Measurements from ENCODE around the gene DEPDC4. TPM values are rescaled to one million over a fixed set of nuclear protein-coding genes. Genes with fewer than 3 reads are reported as not detected.
"Not testable (repeated sequence)": the region's sequence is repeated elsewhere in the genome, so short reads cannot be mapped to it uniquely, and the experiment has no call there.

The DEPDC4 gene
- 0.81 TPM for total RNA-seq
- long read RNA-seq = 0 reads

GRCh38 chr12:100266835-100267602 is at the start of gene DEPDC4, which contains the start of gene SCYL2:
TSS of gene DEPDC4 (minus strand) at chr12:100267079. CDS start at chr12:100267076, 3 bp downstream.
TSS of gene SCYL2 (plus strand) at chr12:100267177. CDS start at chr12:100282971, 15,794 bp downstream.
- intact Hi-C loops (cut with DNase I) = loop anchor here (2.0 kb wide), 1 partner anchor 66 kb away; the partner anchor contains the start of gene ACTR6
- peak; percentile 98 for ATAC-seq

GRCh38 chr12:100311317-100311716 is 44.4 kb upstream of the DEPDC4 start:
- ATAC-seq (no peak), DNase-seq (ENCODE audit: missing footprints) (no peak)
- intact Hi-C loops (cut with DNase I) = no loop called here

More at GRCh38 chr12:100266835-100267602, at the start of gene DEPDC4, which contains the start of gene SCYL2:
- peak; percentile 98 for DNase-seq (ENCODE audit: missing footprints)

- DNase-seq (ENCODE audit: missing footprints); intact Hi-C loops (cut with DNase I); ATAC-seq: not testable (repeated sequence)
Observed at GRCh38 chr12:100308138-100308537, 41.3 kb upstream of the DEPDC4 start.

- DNase-seq (ENCODE audit: missing footprints); intact Hi-C loops (cut with DNase I); ATAC-seq: not testable (repeated sequence)
Observed at GRCh38 chr12:100304334-100304733, 37.5 kb upstream of the DEPDC4 start.

- DNase-seq (ENCODE audit: missing footprints) (no peak), ATAC-seq (no peak)
- intact Hi-C loops (cut with DNase I) = no loop called here
Observed at GRCh38 chr12:100303831-100304230, 37.0 kb upstream of the DEPDC4 start.

- intact Hi-C loops (cut with DNase I) = no loop called here
- DNase-seq (ENCODE audit: missing footprints) = no peak
- no peak for ATAC-seq
Observed at GRCh38 chr12:100302081-100302480, 35.2 kb upstream of the DEPDC4 start.

GRCh38 chr12:100295764-100296555 is 29.1 kb upstream of the DEPDC4 start:
- no peak for DNase-seq (ENCODE audit: missing footprints)
- ATAC-seq = no peak
- intact Hi-C loops (cut with DNase I) = no loop called here

- DNase-seq (ENCODE audit: missing footprints); ATAC-seq; intact Hi-C loops (cut with DNase I): not testable (repeated sequence)
Observed at GRCh38 chr12:100294366-100294765, 27.5 kb upstream of the DEPDC4 start.

- DNase-seq (ENCODE audit: missing footprints) (no peak), ATAC-seq (no peak)
- intact Hi-C loops (cut with DNase I) = no loop called here
Observed at GRCh38 chr12:100293017-100293416, 26.1 kb upstream of the DEPDC4 start.

- no peak for ATAC-seq
- intact Hi-C loops (cut with DNase I) = no loop called here
- no peak for DNase-seq (ENCODE audit: missing footprints)
Observed at GRCh38 chr12:100290016-100290415, 23.1 kb upstream of the DEPDC4 start.

- ATAC-seq = no peak
- intact Hi-C loops (cut with DNase I) = no loop called here
Observed at GRCh38 chr12:100289038-100289437, 22.2 kb upstream of the DEPDC4 start.

GRCh38 chr12:100284556-100284955 is 17.7 kb upstream of the DEPDC4 start:
- ATAC-seq = not testable (repeated sequence)

More at GRCh38 chr12:100289038-100289437, 22.2 kb upstream of the DEPDC4 start:
- no peak for DNase-seq (ENCODE audit: missing footprints)

GRCh38 chr12:100279607-100280244 is 12.8 kb upstream of the DEPDC4 start:
- intact Hi-C loops (cut with DNase I) = no loop called here
- no peak for DNase-seq (ENCODE audit: missing footprints)

More at GRCh38 chr12:100284556-100284955, 17.7 kb upstream of the DEPDC4 start:
- intact Hi-C loops (cut with DNase I); DNase-seq (ENCODE audit: missing footprints): not testable (repeated sequence)

GRCh38 chr12:100279159-100279558 is 12.3 kb upstream of the DEPDC4 start:
- intact Hi-C loops (cut with DNase I) = no loop called here
- no peak for DNase-seq (ENCODE audit: missing footprints)
- ATAC-seq = no peak

More at GRCh38 chr12:100279607-100280244, 12.8 kb upstream of the DEPDC4 start:
- no peak for ATAC-seq

- ATAC-seq = no peak
- no peak for DNase-seq (ENCODE audit: missing footprints)
- intact Hi-C loops (cut with DNase I) = no loop called here
Observed at GRCh38 chr12:100274291-100274690, 7.4 kb upstream of the DEPDC4 start.

GRCh38 chr12:100273782-100274181 is 6.9 kb upstream of the DEPDC4 start:
- intact Hi-C loops (cut with DNase I) = no loop called here
- ATAC-seq (no peak), DNase-seq (ENCODE audit: missing footprints) (no peak)

- DNase-seq (ENCODE audit: missing footprints) = no peak
- intact Hi-C loops (cut with DNase I) = no loop called here
- ATAC-seq = no peak
Observed at GRCh38 chr12:100268835-100269564, 2.1 kb upstream of the DEPDC4 start.

- DNase-seq (ENCODE audit: missing footprints) (peak; percentile 72), ATAC-seq (peak; percentile 6)
- intact Hi-C loops (cut with DNase I) = loop anchor here (2.0 kb wide), 1 partner anchor 67 kb away; the partner anchor contains the start of gene ACTR6
Observed at GRCh38 chr12:100267603-100268281, 863 bp upstream of the DEPDC4 start.

Data from Right ventricle myocardium inferior (tissue), 1 donor.